Astrocyte (in vitro differentiated cells and primary cell): Measurements from ENCODE around the gene TBC1D9.

ENCODE experiments used
- CTCF ChIP-seq: IDR thresholded peaks from 2 replicates; pipeline ENCODE4 v1.5.1; 2011; ENCODE audit warnings: low read depth, mild to moderate bottlenecking, inconsistent platforms, low read length, moderate library complexity; ENCODE audit not compliant: insufficient read depth
- EZH2 ChIP-seq: IDR thresholded peaks from 2 replicates; pipeline ENCODE4 v1.6.1; 2012; ENCODE audit warnings: mild to moderate bottlenecking, low read length, inconsistent platforms; ENCODE audit not compliant: insufficient read depth

GRCh38 chr4:140659943-140660700 is 96.1 kb downstream of the TBC1D9 start:
- TF ChIP-seq CTCF (no peak), EZH2 (no peak)
